Stimulated activated CD4-positive, alpha-beta T cell treated with anti-CD3 and anti-CD28 coated beads, Interleukin-1b, Interleukin-23, amount 100 ng/mL, for 1 hour (primary cell): Measurements from ENCODE around the gene FATE1.

Source experiments
- DNase-seq, 2 donors: peaks; one replicate each; pipeline ENCODE4 v3.0.0-alpha.2; 2020; ENCODE audit warnings: low read depth in 2 of 2

Gene FATE1

DNA sequence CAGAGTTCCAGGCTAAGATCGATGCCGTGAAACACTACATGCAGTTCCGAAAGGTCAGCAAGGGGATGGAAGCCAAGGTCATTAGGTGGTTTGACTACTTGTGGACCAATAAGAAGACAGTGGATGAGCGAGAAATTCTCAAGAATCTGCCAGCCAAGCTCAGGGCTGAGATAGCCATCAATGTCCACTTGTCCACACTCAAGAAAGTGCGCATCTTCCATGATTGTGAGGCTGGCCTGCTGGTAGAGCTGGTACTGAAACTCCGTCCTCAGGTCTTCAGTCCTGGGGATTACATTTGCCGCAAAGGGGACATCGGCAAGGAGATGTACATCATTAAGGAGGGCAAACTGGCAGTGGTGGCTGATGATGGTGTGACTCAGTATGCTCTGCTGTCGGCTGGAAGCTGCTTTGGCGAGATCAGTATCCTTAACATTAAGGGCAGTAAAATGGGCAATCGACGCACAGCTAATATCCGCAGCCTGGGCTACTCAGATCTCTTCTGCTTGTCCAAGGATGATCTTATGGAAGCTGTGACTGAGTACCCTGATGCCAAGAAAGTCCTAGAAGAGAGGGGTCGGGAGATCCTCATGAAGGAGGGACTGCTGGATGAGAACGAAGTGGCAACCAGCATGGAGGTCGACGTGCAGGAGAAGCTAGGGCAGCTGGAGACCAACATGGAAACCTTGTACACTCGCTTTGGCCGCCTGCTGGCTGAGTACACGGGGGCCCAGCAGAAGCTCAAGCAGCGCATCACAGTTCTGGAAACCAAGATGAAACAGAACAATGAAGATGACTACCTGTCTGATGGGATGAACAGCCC, 28.0 kb downstream of the FATE1 start:
- DNase-seq: no peak

DNA sequence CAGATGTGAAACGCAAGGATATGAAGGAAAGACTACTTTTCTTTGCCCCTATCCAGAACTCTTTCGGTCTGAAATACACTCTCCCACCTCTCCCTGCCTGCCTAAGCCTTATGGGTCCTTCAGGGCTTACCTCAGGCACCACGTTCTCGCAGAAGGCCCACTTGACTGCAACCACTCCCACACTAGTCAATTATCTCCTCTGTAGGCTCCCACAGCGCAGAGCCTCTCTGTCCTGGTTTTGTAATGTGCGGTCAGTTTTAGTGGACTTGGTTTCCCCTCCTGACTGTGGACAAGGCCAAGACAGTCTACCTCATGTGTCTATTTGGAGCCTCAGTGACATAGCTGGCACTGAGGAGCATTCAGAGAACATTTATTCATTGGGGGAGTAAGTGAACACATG, 29.8 kb downstream of the FATE1 start:
- DNase-seq: no peak

DNA sequence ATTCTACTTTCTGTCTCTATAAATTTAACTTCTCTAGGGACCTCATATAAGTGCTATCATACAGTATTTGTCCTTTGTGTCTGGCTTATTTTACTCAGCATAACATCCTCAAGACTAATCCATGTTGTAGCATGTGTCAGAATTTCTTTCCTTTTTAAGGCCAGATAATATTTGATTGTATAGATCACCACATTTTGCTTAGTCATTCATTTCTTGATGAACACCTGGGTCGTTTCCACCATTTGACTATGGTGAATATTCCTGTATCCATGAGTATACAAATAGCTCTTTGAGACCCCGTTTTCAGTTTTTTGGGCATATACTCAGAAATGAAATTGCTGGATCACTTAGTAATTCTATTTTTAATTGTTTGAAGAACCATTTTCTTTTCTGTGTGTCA, 30.7 kb downstream of the FATE1 start:
- DNase-seq: no peak

DNA sequence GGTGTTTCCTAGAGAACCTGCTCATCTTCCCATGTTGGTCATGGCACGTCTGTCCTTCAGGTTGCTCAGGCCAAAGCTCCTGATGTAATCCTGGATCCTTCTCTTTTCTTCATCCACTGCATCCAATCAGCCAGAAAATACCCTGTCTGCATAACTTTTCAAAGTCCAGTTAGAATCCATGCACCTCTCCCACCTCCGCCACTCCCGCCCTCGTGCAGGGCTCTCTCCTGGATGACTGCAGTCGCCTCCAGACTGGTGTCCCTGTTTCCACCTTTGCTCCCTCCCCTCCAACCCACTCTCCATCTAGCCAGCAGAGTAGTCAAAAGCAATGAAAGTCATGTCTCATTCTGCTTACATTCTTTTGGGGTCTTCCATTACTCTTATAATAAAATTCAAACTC, 34.7 kb downstream of the FATE1 start:
- no peak for DNase-seq

DNA sequence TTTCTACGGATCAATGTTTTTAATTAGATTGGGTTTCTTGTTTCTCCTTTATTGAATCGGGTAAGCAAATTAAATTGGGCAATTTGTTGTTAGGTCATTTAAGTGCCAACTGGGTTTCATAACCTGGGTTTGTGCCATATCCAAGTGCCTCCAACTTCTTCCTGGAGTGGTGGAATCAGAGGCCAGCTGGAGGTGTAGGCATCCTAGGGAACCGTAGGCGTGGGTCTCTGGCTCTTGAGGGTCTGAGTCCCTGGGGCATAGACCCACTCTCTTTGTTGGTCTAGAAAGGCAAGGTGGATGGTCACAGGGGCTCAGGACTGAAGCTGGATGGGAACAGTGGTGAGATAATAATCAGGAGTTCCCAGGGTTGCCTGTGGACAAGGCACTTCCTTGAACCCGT, 37.0 kb downstream of the FATE1 start:
- no peak for DNase-seq

DNA sequence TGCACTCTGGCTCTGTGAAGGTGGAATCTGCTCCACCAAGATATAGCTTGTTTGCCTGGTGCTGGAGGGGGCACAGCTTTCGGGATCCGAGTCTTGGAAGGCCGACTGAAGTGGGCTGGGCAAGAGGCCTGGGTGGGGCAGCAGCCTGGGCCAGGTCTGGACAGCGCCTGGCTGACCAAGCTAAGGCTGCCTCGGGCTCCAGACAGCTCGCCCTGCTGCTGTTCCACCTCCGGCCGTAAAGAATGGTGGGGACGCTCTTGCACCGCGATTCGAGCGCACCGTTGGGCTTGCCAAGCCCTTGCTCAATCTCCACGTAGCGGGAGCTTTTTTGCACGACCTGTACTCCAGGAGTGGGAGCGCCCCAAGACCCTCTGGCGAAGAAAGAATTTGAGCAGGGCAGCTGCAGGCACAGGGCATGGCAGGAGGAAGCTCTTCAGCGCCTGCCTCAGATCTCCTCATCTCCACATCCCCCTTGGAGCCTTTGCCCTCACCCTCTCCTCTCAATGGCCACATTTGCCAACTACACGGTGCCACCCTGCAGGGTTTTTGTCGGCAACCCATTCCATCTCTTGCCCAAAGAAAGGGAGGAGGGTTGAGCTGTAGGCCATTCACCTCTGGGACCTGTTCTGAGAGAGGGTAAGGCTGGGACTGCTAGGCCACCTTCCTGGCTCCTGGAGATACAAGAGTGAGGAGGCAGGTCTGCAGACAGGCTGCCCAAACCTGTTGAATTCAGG, 37.6 kb downstream of the FATE1 start:
- no peak for DNase-seq

DNA sequence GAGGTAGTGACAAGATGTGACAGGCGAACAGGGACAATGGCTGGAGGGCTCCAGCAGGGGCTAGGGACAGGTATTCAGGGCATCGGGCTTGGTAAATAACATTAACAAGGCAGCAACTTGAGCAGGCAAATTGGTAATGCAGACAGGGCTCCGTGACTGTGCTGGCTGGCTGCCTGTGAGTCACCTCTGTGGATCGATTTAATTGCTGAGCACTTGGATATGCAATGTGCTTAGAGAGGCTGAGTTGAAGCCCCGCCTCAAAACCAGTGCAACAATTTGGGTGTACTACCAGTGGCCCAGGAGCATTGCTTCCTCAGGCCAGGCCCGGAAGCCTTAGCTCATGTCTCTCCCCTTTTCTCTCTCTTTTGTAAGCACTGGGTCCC, 38.2 kb downstream of the FATE1 start:
- no peak for DNase-seq

DNA sequence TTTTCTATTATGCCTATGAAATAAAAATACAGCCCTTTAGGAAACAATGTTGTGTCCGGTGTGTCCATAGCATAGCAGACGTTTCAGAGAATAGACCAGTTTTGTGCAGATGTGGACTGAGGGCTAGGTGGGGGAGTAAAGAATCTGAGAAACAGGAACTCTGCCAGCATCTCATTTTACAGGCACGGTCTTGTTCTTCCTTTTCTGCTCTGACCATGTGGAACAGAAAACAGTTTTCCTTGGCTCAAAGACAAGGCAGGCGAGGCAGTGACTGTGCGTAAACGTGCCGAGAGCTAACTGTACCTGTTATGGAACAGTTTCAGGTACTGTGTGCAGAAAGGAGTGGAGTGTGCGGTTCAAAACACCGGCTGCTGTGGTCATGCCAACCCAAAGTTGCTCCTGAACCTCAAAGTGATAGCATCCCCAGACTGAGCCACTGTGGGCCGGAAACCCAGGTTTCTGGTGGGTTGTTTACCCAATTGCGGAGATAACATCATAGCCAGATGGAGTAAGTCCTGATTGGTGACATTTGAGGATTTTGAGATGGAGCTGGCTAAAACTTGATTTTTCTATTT, 38.9 kb downstream of the FATE1 start:
- DNase-seq: no peak

DNA sequence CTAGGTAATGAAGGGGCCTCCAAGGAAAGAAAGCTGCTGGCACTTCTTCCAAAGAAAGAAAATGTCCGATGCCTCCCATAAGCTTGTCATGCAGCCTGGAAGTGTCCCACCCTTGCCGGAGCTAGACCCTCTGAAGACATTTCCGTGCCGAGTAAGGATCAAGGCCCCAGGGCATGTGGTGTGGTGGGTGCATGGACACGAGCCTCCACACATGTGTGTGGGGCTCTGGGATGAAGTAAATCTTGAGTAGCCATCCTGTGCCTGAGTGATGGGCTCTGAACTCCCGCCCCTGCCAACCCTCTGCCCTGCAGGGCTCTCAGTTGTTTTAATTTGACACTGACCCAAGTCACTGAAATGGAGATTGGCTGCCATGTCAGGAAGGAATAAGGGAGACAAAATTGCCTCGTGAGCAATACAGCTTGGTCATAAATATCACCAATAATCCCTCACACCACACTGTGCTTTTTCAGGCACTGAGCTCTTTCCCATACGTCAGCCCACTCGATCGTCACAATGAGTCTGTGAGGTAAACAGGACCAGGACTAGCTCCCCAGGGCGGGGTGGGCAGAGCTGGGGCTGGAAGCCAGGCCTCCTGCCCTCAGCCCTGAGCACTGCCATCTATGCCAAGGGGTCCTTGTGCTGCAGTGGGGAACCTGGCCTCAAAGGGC, 43.3 kb downstream of the FATE1 start:
- no peak for DNase-seq

DNA sequence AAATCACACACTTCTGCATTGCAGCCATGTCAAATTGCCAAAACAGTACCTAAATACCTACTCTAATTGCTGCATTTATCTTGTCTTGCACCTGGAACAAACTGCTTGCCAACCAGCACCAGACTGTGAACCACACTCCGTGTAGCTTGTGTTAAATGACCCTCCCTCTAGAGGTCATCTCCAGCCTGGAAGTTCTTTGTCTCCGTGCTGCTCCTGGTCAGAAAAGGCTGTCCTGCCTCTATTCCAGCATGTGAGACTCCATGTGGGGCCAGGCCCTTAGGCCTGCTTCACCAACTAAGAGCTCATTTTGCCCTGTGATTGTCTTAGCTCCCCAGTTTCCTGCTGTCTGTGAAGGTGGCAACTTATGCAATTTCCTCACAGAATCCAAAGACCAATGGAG, 47.0 kb downstream of the FATE1 start:
- DNase-seq: no peak

DNA sequence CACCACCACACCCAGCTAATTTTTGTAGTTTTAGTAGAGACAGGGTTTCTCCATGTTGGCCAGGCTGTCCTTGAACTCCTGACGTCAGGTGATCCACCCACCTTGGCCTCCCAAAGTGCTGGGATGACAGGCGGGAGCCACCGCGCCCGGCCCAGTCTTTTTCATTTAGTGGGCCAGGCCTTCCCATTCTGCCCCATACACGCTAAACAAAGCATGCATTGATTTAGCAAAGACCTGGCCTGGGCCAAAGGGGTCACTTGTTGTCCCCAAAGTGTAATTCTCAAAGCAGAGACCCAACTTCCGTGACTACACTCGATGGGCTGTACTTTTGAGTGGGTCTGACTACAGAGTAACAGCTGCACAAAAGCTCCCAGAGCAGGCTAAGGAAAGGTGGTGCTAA, 47.9 kb downstream of the FATE1 start:
- no peak for DNase-seq

DNA sequence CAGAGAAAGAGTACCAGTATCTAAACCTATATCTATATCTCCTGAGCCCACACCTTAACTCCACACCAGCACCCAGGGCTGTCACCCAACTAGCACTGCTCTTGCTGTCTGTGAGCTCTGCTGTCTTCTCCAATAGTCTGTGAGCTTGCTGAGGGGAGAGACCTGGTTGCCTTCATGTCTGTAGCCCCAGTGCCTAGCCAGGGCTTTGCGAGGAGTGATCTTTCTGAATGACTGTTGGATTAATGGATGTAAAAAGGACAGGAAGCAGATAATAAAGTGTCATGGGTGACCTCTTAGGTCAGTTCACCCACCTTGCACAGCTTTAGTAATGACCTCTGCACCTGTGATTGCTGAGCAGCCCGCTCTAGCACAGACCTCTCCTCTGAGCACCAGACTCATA, 49.2 kb downstream of the FATE1 start:
- DNase-seq: no peak

DNA sequence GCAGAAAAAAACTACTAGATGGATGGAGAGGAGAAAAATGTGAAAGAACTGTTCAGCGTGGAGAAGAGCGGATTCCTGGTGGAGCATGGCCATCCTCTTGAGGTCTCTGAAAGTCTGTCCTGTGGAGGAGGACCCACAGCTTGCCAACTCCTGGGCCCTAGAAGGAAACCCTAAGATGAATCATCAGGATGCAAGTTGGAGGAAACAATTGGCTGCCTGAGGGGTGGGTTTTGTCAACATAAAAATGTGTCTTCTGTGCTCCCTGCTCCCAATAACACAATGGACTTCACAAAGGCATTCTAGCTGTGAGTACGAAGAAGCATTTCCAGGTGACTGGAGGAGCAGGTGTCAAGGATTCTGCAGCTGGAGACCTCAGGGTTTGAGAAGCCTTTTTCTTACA, 55.9 kb downstream of the FATE1 start:
- DNase-seq: no peak
